Measurements from ENCODE around the gene SLC7A6. TPM values are rescaled to one million over a fixed set of nuclear protein-coding genes. Genes with fewer than 3 reads are reported as not detected.

SLC7A6 gene
- total RNA-seq, 1 experiment from 2014 or later, result 28.5 TPM

- H3K4me1 ChIP-seq (ENCODE audit: control insufficient read depth in 1 of 2, insufficient read depth in 2 of 2, low read length in 2 of 2), result no peaks in the 10 kb centered on the region
- no peaks in the 10 kb centered on the region for H3K9me2 ChIP-seq (ENCODE audit: insufficient read depth)
Observed at GRCh38 chr16:68338326-68339119, 74.2 kb downstream of the SLC7A6 start.

More at GRCh38 chr16:68338326-68339119, 74.2 kb downstream of the SLC7A6 start:
- H3K4me3 ChIP-seq (replicated peaks in 1 of 2; ENCODE audit: low read depth in 1 of 2, low read length in 2 of 2), result no peak overlapping the region
- RAD21 ChIA-PET (ENCODE audit: low non-redundant PET in 1 of 2, low total read pairs in 2 of 2, uncharacterized antibody in 2 of 2, unreplicated experiment in 2 of 2), result no interaction called here
- no TSS peak for BruUV-seq (replicated peaks)
- H3K36me3 ChIP-seq (ENCODE audit: control insufficient read depth in 1 of 2, insufficient read depth in 2 of 2, low read length in 2 of 2), result peaks cover 18 to 27% of the 10 kb centered on the region in 2 experiments; a peak in 3 of 4 replicates
- no peak for ATAC-seq
- H3K79me2 ChIP-seq (ENCODE audit: insufficient read depth, low read length), result no peaks in the 10 kb centered on the region
- no peak overlapping the region for H2AFZ ChIP-seq (ENCODE audit: low read depth, low read length, poor library complexity, severe bottlenecking)
- H3K9me3 ChIP-seq (ENCODE audit: control insufficient read depth in 1 of 2, insufficient read depth in 1 of 2, low read depth in 1 of 2, low read length in 2 of 2), result no peaks in the 10 kb centered on the region
- no peak for TF ChIP-seq REST (IDR thresholded peaks at IDR 0.05; ENCODE audit: low read depth)
- no peak for TF ChIP-seq POLR2AphosphoS5 (IDR thresholded peaks at IDR 0.05; ENCODE audit: low read depth, low read length)
- no peak for TF ChIP-seq MAX (IDR thresholded peaks at IDR 0.05)
- TF ChIP-seq FOSL1 (IDR thresholded peaks at IDR 0.05; ENCODE audit: low read depth), result no peak
- no peak for TF ChIP-seq YY1 (IDR thresholded peaks at IDR 0.05; ENCODE audit: extremely low read depth, insufficient replicate concordance, low read depth, low read length)
- TF ChIP-seq POLR2A (IDR thresholded peaks at IDR 0.05; ENCODE audit: borderline replicate concordance, extremely low read depth, insufficient read depth, insufficient read length), result no peak
- TF ChIP-seq CBX3 (IDR thresholded peaks at IDR 0.05; ENCODE audit: low read depth), result no peak
- H3K4me2 ChIP-seq (ENCODE audit: low read length), result no peak overlapping the region
- intact Hi-C loops (cut with micrococcal nuclease), result no loop called here
- CTCF ChIA-PET, result no interaction called here
- POLR2A ChIA-PET, result interaction anchor here (0.8 kb wide), 1 partner anchor 11 kb away, joined by 3 read pairs; no protein-coding TSS in a partner anchor
- H3K9ac ChIP-seq (ENCODE audit: low read length), result no peak overlapping the region
- no peak for DNase-seq (ENCODE audit: low read depth, low spot score)
- no peaks in the 10 kb centered on the region for H3K27me3 ChIP-seq (ENCODE audit: insufficient read depth, low read length)
- H3K27ac ChIP-seq (ENCODE audit: low read depth, low read length), result no peak overlapping the region
- H4K20me1 ChIP-seq (ENCODE audit: insufficient read depth), result no peaks in the 10 kb centered on the region

Measured in HCT116 (cell line).